GM23338 (cell line): ENCODE results near the gene ACAD10. TPM values are rescaled to one million over a fixed set of nuclear protein-coding genes. Genes with fewer than 3 reads are reported as not detected.

Experiments
- ATAC-seq: fragments of 200-7000 bp; cut with Tn5 transposase; 3 replicates; pipeline ENCODE4 v1.9.1; 2020
- DNase-seq: peaks from one replicate; pipeline ENCODE4 v3.0.0-alpha.2; 2015; ENCODE audit warnings: low spot score
- H2AFZ ChIP-seq: fragments of 200-600 bp; sonication (generic); 2 replicates; pipeline ENCODE4 v1.8.0; 2016; ENCODE audit warnings: antibody characterized with exemption, mild to moderate bottlenecking, moderate library complexity
- H3F3A ChIP-seq: fragments of 200-600 bp; sonication (generic); replicated peaks from 2 replicates; pipeline ENCODE4 v1.8.0; 2017; ENCODE audit warnings: antibody characterized with exemption, mixed run types, low read depth
- H3K27ac ChIP-seq: fragments of 200-600 bp; sonication (generic); 2 replicates; pipeline ENCODE4 v1.6.1; 2016; ENCODE audit warnings: low read depth
- H3K27me3 ChIP-seq: fragments of 200-600 bp; sonication (generic); 2 replicates; pipeline ENCODE4 v1.8.0; 2016; ENCODE audit warnings: mild to moderate bottlenecking, mixed run types, moderate library complexity; ENCODE audit not compliant: insufficient read depth
- H3K36me3 ChIP-seq: fragments of 200-600 bp; sonication (generic); 2 replicates; pipeline ENCODE4 v1.8.0; 2016; ENCODE audit warnings: mild to moderate bottlenecking; ENCODE audit not compliant: insufficient read depth
- H3K4me1 ChIP-seq: fragments of 200-600 bp; sonication (generic); 2 replicates; pipeline ENCODE4 v1.8.0; 2016; ENCODE audit warnings: mild to moderate bottlenecking, moderate library complexity; ENCODE audit not compliant: insufficient read depth
- H3K4me2 ChIP-seq: fragments of 200-600 bp; sonication (generic); 2 replicates; pipeline ENCODE4 v1.7.1; 2017; ENCODE audit warnings: mixed run types
- H3K4me3 ChIP-seq: fragments of 200-600 bp; sonication (generic); 2 replicates; pipeline ENCODE4 v1.6.1; 2016; ENCODE audit warnings: mixed run types
- H3K79me2 ChIP-seq: fragments of 200-600 bp; sonication (generic); replicated peaks from 2 replicates; pipeline ENCODE4 v1.8.0; 2017; ENCODE audit warnings: mild to moderate bottlenecking; ENCODE audit not compliant: insufficient read depth
- H3K9me2 ChIP-seq: fragments of 200-600 bp; sonication (generic); 2 replicates; pipeline ENCODE4 v1.8.0; 2017; ENCODE audit not compliant: insufficient read depth
- H4K20me1 ChIP-seq: fragments of 200-600 bp; sonication (generic); replicated peaks from 2 replicates; pipeline ENCODE4 v1.8.0; 2017; ENCODE audit warnings: mild to moderate bottlenecking; ENCODE audit not compliant: insufficient read depth
- H3K27ac Mint-ChIP-seq: 2 replicates; pipeline ENCODE4 v1.8.0; 2020; ENCODE audit warnings: inconsistent platforms, mild to moderate bottlenecking, moderate library complexity, mixed read lengths
- H3K27me3 Mint-ChIP-seq: 3 replicates; pipeline ENCODE4 v1.8.0; 2022; ENCODE audit warnings: low read depth, mild to moderate bottlenecking, moderate library complexity, mixed read lengths, inconsistent platforms; ENCODE audit not compliant: insufficient read depth, poor library complexity
- H3K36me3 Mint-ChIP-seq: 3 replicates; pipeline ENCODE4 v1.8.0; 2021; ENCODE audit warnings: low read depth, mild to moderate bottlenecking, inconsistent platforms, moderate library complexity, mixed read lengths
- H3K4me1 Mint-ChIP-seq: 3 replicates; pipeline ENCODE4 v1.8.0; 2020; ENCODE audit warnings: mild to moderate bottlenecking, inconsistent platforms, mixed read lengths
- H3K4me3 Mint-ChIP-seq: 3 replicates; pipeline ENCODE4 v1.8.0; 2021; ENCODE audit warnings: moderate library complexity, mild to moderate bottlenecking, inconsistent platforms, mixed read lengths
- H3K9me3 Mint-ChIP-seq: 3 replicates; pipeline ENCODE4 v1.8.0; 2020; ENCODE audit warnings: moderate library complexity, mild to moderate bottlenecking, inconsistent platforms, mixed read lengths
- CREB1 ChIP-seq: fragments of 250-450 bp; sonication (Bioruptor Pico); IDR thresholded peaks from 2 replicates; pipeline ENCODE4 v1.5.0; 2020; ENCODE audit warnings: low read depth, mild to moderate bottlenecking, moderate library complexity
- CTCF ChIP-seq, 2 experiments: fragments of 200-600 bp in 1 of 2; sonication (generic) in 1 of 2; conservative IDR thresholded peaks; 2 replicates each; pipeline versions ENCODE4 v1.5.1 to v1.6.1; 2016 to 2017; ENCODE audit warnings: antibody characterized with exemption in 2 of 2, low read depth in 2 of 2, mild to moderate bottlenecking in 2 of 2, moderate library complexity in 1 of 2
- ETS1 ChIP-seq: IDR thresholded peaks from 2 replicates; pipeline ENCODE4 v1.6.1; 2016; ENCODE audit warnings: antibody characterized with exemption
- EZH2 ChIP-seq: fragments of 200-600 bp; sonication (generic); IDR thresholded peaks from one replicate; pipeline ENCODE4 v1.8.0; 2017; ENCODE audit warnings: antibody characterized with exemption, mild to moderate bottlenecking, low read depth; ENCODE audit not compliant: unreplicated experiment
- EZH2phosphoT487 ChIP-seq: fragments of 200-600 bp; sonication (generic); IDR thresholded peaks from one replicate; pipeline ENCODE4 v1.8.1; 2018; ENCODE audit warnings: antibody characterized with exemption; ENCODE audit not compliant: unreplicated experiment
- NANOG ChIP-seq: IDR thresholded peaks from 2 replicates; pipeline ENCODE4 v1.6.1; 2016; ENCODE audit warnings: antibody characterized with exemption, borderline replicate concordance
- POLR2AphosphoS5 ChIP-seq: IDR thresholded peaks from 2 replicates; pipeline ENCODE4 v1.6.1; 2016; ENCODE audit warnings: antibody characterized with exemption, low read depth
- ZNF114 ChIP-seq: fragments of 250-450 bp; sonication (Bioruptor Pico); IDR thresholded peaks from 2 replicates; pipeline ENCODE4 v1.5.0; 2020; ENCODE audit warnings: mild to moderate bottlenecking, moderate library complexity
- polyA plus RNA-seq: library from polyadenylated mRNA; unstranded; fragments of >200 nt; fragmentation: Nextera tagmentation; extraction: Ambion mirVana; gene quantifications from 2 replicates; pipeline ENCODE4 v1.2.1, GENCODE V29; 2016
- total RNA-seq: library from RNA; depleted of rRNA; stranded (reverse); fragments of >200 nt; shearing (Covaris generic); gene quantifications from 2 replicates; pipeline ENCODE4 v1.2.3, GENCODE V29; 2014

ACAD10 gene
- total and polyA plus RNA-seq, 2 experiments from 2014 or later = 16.3 to 23.1 TPM

GRCh38 chr12:111758120-111758561 is 72.3 kb downstream of the ACAD10 start:
- Histone ChIP-seq H3K4me3 (no peak overlapping the region), H3K36me3 (no peaks in the 10 kb centered on the region), H3K27ac (no peak overlapping the region; the same call in 1 of the 2 replicates), H3F3A (0 out of 2 replicates have a peak, but pooled peaks cover 3% of the 10 kb centered on the region), H3K4me2 (no peak overlapping the region), H3K27me3 (no peaks in the 10 kb centered on the region), H4K20me1 (no peaks in the 10 kb centered on the region), H3K4me1 (peaks cover 12% of the 10 kb centered on the region; the same call in 1 of the 2 replicates), H3K9me2 (no peaks in the 10 kb centered on the region), H2AFZ (no peak overlapping the region), H3K79me2 (no peaks in the 10 kb centered on the region)
- Mint-ChIP-seq H3K4me3 (no peak overlapping the region), H3K36me3 (no peaks in the 10 kb centered on the region), H3K4me1 (peaks cover 25% of the 10 kb centered on the region), H3K27me3 (peaks cover 15% of the 10 kb centered on the region), H3K9me3 (no peaks in the 10 kb centered on the region), H3K27ac (peak overlapping the region; percentile 79; the same call in 1 of the 2 replicates)
- ATAC-seq (peak; percentile 40), DNase-seq (peak; percentile 57)
- no peak for TF ChIP-seq NANOG
- TF ChIP-seq ETS1 = no peak
- TF ChIP-seq EZH2 = no peak
- no peak for TF ChIP-seq CREB1
- no peak for TF ChIP-seq CTCF (conservative IDR thresholded peaks at IDR 0.05; ENCODE audit: low read depth in 2 of 2)
- no peak for TF ChIP-seq EZH2phosphoT487
- no peak for TF ChIP-seq POLR2AphosphoS5

- no peaks in the 10 kb centered on the region for H3K9me3 Mint-ChIP-seq
Measured at GRCh38 chr12:111759271-111759670, 73.4 kb downstream of the ACAD10 start.

More at GRCh38 chr12:111759271-111759670, 73.4 kb downstream of the ACAD10 start:
- H3K27ac ChIP-seq = no peak overlapping the region
- Mint-ChIP-seq H3K27me3 (peaks cover 16% of the 10 kb centered on the region), H3K4me1 (peaks cover 25% of the 10 kb centered on the region), H3K36me3 (no peaks in the 10 kb centered on the region), H3K4me3 (no peak overlapping the region; the same call in 2 of the 3 replicates), H3K27ac (no peak overlapping the region)
- DNase-seq (no peak), ATAC-seq (no peak)
- H3K36me3 ChIP-seq = no peaks in the 10 kb centered on the region
- no peak for TF ChIP-seq EZH2
- TF ChIP-seq ZNF114 (CRISPR knock-in tag) = no peak
- TF ChIP-seq CREB1 = no peak
- H3K4me1 ChIP-seq = peaks cover 12% of the 10 kb centered on the region; the same call in 1 of the 2 replicates
- H3F3A ChIP-seq = 0 out of 2 replicates have a peak, but pooled peaks cover 3% of the 10 kb centered on the region
- no peaks in the 10 kb centered on the region for H4K20me1 ChIP-seq
- H3K9me2 ChIP-seq = no peaks in the 10 kb centered on the region
- H2AFZ ChIP-seq = no peak overlapping the region
- no peaks in the 10 kb centered on the region for H3K27me3 ChIP-seq
- no peaks in the 10 kb centered on the region for H3K79me2 ChIP-seq
- no peak overlapping the region for H3K4me2 ChIP-seq
- H3K4me3 ChIP-seq = no peak overlapping the region
